B cell (primary cell): ENCODE measurements around the gene SLC24A3. TPM values are rescaled to one million over a fixed set of nuclear protein-coding genes. Genes with fewer than 3 reads are reported as not detected.

Experiments
- ATAC-seq: fragments of 200-7000 bp; cut with Tn5 transposase; one replicate; pipeline ENCODE4 v1.10.0; 2021; ENCODE audit warnings: low read depth, mild to moderate bottlenecking, moderate number of reproducible peaks, moderate library complexity
- CTCF ChIA-PET: fragments of 350-600 bp; sonication (Branson Sonifier 250); formaldehyde crosslinking; loops from one replicate; lab custom pipeline; 2021; ENCODE audit warnings: antibody characterized with exemption, inconsistent platforms; lab: Charles Lee
- POLR2A ChIA-PET: fragments of 350-600 bp; sonication (Branson Sonifier 250); formaldehyde crosslinking; loops from one replicate; lab custom pipeline; 2021; ENCODE audit warnings: antibody characterized with exemption; lab: Charles Lee
- DNase-seq: peaks from one replicate; pipeline ENCODE4 v3.0.0; 2013
- H2AFZ ChIP-seq: 2 replicates; pipeline ENCODE4 v1.6.1; 2012; ENCODE audit warnings: mild to moderate bottlenecking, low read depth, low read length; ENCODE audit not compliant: insufficient read depth, poor library complexity, severe bottlenecking
- H3K27ac ChIP-seq, 2 donors: 1 replicate in 1 of 2; 2 replicates in 1 of 2; pipeline ENCODE4 v1.5.1; 2012 to 2013; ENCODE audit warnings: low read length in 2 of 2, mild to moderate bottlenecking in 2 of 2, moderate library complexity in 1 of 2
- H3K27me3 ChIP-seq, 4 experiments: fragments of 200-600 bp in 1 of 4; sonication (generic) in 1 of 4; replicated peaks in 1 of 4; 1 replicate in 2 of 4; 2 replicates in 2 of 4; pipeline versions ENCODE4 v1.6.1 to v1.7.0; 2013 to 2016; ENCODE audit warnings: low read length in 3 of 4, mild to moderate bottlenecking in 2 of 4, mixed read lengths in 1 of 4, moderate library complexity in 1 of 4; ENCODE audit not compliant: insufficient read depth in 4 of 4, control insufficient read depth in 3 of 4; ENCODE audit errors: control extremely low read depth in 1 of 4
- H3K36me3 ChIP-seq, 2 experiments: replicated peaks in 1 of 2; 1 replicate in 1 of 2; 2 replicates in 1 of 2; pipeline versions ENCODE4 v1.6.1 to v1.7.1; 2013; ENCODE audit warnings: low read length in 1 of 2; ENCODE audit not compliant: insufficient read depth in 2 of 2, control insufficient read depth in 1 of 2; ENCODE audit errors: control extremely low read depth in 1 of 2, extremely low read depth in 1 of 2
- H3K4me1 ChIP-seq, 2 donors: fragments of 200-600 bp in 1 of 2; sonication (generic) in 1 of 2; 1 replicate in 1 of 2; 2 replicates in 1 of 2; pipeline versions ENCODE4 v1.5.1 to v1.6.1; 2013 to 2017; ENCODE audit warnings: low read length in 2 of 2; ENCODE audit not compliant: control insufficient read depth in 2 of 2, insufficient read depth in 2 of 2
- H3K4me2 ChIP-seq: replicated peaks from 2 replicates; pipeline ENCODE3; 2012; ENCODE audit warnings: mild to moderate bottlenecking, low read depth, low read length; ENCODE audit not compliant: poor library complexity, severe bottlenecking
- H3K4me3 ChIP-seq, 5 experiments: fragments of 200-600 bp in 1 of 5; sonication (generic) in 1 of 5; 1 replicate in 3 of 5; 2 replicates in 2 of 5; pipeline versions ENCODE4 v1.5.1 to v1.7.0; 2011 to 2016; ENCODE audit warnings: low read length in 4 of 5, mild to moderate bottlenecking in 4 of 5, low read depth in 2 of 5, control low read depth in 1 of 5, moderate library complexity in 1 of 5; ENCODE audit not compliant: insufficient read depth in 1 of 5; ENCODE audit errors: control extremely low read depth in 1 of 5, extremely low read depth in 1 of 5
- H3K79me2 ChIP-seq: fragments of 200-600 bp; sonication (generic); one replicate; pipeline ENCODE4 v1.6.0; 2016; ENCODE audit warnings: low read length; ENCODE audit not compliant: control insufficient read depth, insufficient read depth
- H3K9ac ChIP-seq: fragments of 200-600 bp; sonication (generic); 2 replicates; pipeline ENCODE4 v1.6.1; 2017; ENCODE audit warnings: mild to moderate bottlenecking, low read length, moderate library complexity
- H3K9me3 ChIP-seq, 3 donors: one replicate each; pipeline versions ENCODE4 v1.6.1 to v1.7.1; 2013; ENCODE audit warnings: low read length in 2 of 3; ENCODE audit not compliant: control insufficient read depth in 2 of 3, insufficient read depth in 1 of 3; ENCODE audit errors: control extremely low read depth in 1 of 3
- H4K20me1 ChIP-seq: 2 replicates; pipeline ENCODE4 v1.6.0; 2012; ENCODE audit warnings: mild to moderate bottlenecking, low read length; ENCODE audit not compliant: insufficient read depth, control insufficient read depth, poor library complexity, severe bottlenecking
- H3K27ac Mint-ChIP-seq: one replicate; pipeline ENCODE4 v1.8.0; 2021; ENCODE audit warnings: mixed read lengths
- H3K27me3 Mint-ChIP-seq: one replicate; pipeline ENCODE4 v1.8.0; 2021; ENCODE audit warnings: mixed read lengths
- H3K4me1 Mint-ChIP-seq: one replicate; pipeline ENCODE4 v1.8.0; 2021; ENCODE audit warnings: mixed read lengths
- H3K4me3 Mint-ChIP-seq: one replicate; pipeline ENCODE4 v1.8.0; 2021; ENCODE audit warnings: mixed read lengths
- H3K9me3 Mint-ChIP-seq: one replicate; pipeline ENCODE4 v1.8.0; 2022; ENCODE audit warnings: mixed read lengths; ENCODE audit not compliant: insufficient read depth
- EZH2 ChIP-seq: IDR thresholded peaks from 2 replicates; pipeline ENCODE4 v1.6.1; 2012; ENCODE audit warnings: borderline replicate concordance, low read depth, mild to moderate bottlenecking, moderate library complexity, low read length; ENCODE audit not compliant: insufficient read depth, poor library complexity, severe bottlenecking
- WGBS: methylation state at CpG from one replicate; pipeline ENCODE4 v1.1.5; 2013; ENCODE audit warnings: missing lambda C conversion rate; ENCODE audit not compliant: insufficient coverage; 5-methylcytosine and 5-hydroxymethylcytosine counted together
- intact Hi-C: fragments of 100-400 bp; cut with micrococcal nuclease; formaldehyde crosslinking; loops from one replicate; pipeline ENCODE4 v1.10.0; 2022
- polyA plus RNA-seq: library from polyadenylated mRNA; depleted of rRNA; stranded (reverse); fragments of >200 nt; gene quantifications from 2 replicates; pipeline ENCODE4 v1.2.3, GENCODE V29; 2012
- total RNA-seq, 2 donors: library from RNA; stranded (reverse); fragments of 120-200 nt in 1 of 2; gene quantifications; 1 replicate in 1 of 2; 2 replicates in 1 of 2; pipeline versions ENCODE4 v1.2.3 to v1.2.4, GENCODE V29; 2013 to 2022
- TF ChIP-seq, protein P1 (sequence below): fragments of 200-600 bp; IDR thresholded peaks from one replicate; pipeline ENCODE4 v1.8.0; 2022; ENCODE audit warnings: antibody characterized with exemption, mild to moderate bottlenecking

SLC24A3 gene
- total and polyA plus RNA-seq, 2 donors (not counting 1 experiment from before 2014, with no cell fraction given), result not detected

DNA sequence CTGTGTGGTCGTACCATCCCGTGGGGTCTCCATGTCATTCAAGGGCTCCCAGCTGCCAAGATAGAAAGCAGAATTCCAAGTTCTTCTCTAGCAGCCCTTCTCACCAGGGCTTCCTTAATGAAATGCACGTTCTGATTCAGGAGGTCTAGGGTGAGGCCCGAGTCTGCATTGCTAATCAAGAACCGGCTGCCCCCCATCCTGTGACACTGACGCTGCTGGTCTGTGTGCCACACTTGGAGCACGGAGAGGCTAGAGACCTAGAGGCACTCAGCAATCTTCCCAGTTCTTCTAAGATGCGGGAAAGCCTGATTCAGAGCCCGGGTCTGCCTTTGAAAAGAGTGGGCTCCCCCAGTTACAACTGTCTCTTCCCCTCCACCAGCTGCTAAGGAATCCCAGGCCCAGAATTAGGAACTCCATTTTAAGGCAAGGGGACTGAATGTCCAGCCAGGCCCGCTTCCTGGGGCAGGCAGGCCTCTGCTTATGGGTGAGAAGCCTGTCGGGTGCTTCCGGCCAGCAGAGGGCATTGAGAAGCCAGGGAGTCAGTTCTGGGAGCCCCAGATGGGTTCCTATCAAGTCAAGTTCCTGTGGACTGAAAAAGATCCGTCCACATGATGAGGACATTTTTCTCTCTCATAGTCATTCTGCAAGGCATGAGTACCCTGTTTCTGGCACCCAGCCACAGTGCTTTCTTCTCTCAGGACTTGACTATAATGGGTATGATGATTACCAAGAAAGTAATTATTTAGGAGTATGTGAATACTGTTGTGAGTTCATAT is 475.8 kb downstream of the SLC24A3 start:
- H3K9me3 ChIP-seq, result peaks cover 0 to 2% (median 0%) of the 10 kb centered on the region in 3 donors
- Mint-ChIP-seq H3K27me3 (peaks cover 15% of the 10 kb centered on the region), H3K4me3 (no peak overlapping the region), H3K4me1 (peaks cover 4% of the 10 kb centered on the region), H3K27ac (no peak overlapping the region), H3K9me3 (peaks cover 3% of the 10 kb centered on the region)
- no peak for TF ChIP-seq EZH2
- TF ChIP-seq, protein P1, sequence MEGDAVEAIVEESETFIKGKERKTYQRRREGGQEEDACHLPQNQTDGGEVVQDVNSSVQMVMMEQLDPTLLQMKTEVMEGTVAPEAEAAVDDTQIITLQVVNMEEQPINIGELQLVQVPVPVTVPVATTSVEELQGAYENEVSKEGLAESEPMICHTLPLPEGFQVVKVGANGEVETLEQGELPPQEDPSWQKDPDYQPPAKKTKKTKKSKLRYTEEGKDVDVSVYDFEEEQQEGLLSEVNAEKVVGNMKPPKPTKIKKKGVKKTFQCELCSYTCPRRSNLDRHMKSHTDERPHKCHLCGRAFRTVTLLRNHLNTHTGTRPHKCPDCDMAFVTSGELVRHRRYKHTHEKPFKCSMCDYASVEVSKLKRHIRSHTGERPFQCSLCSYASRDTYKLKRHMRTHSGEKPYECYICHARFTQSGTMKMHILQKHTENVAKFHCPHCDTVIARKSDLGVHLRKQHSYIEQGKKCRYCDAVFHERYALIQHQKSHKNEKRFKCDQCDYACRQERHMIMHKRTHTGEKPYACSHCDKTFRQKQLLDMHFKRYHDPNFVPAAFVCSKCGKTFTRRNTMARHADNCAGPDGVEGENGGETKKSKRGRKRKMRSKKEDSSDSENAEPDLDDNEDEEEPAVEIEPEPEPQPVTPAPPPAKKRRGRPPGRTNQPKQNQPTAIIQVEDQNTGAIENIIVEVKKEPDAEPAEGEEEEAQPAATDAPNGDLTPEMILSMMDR, result no peak
- H3K27me3 ChIP-seq, result peaks cover 0 to 10% (median 0%) of the 10 kb centered on the region in 4 experiments
- H3K4me3 ChIP-seq, result no peak overlapping the region
- ChIA-PET CTCF (interaction anchor here (1.2 to 1.8 kb wide), 2 partner anchors 112 to 215 kb away, joined by 4 read pairs; no protein-coding TSS in a partner anchor), POLR2A (no interaction called here)
- no peak for DNase-seq
- WGBS, result 77% methylated on average over 10 of the region's 13 CpGs
- no peak for ATAC-seq
- H3K9ac ChIP-seq, result no peak overlapping the region
- no peak overlapping the region for H3K4me2 ChIP-seq
- intact Hi-C loops, result loop anchor here (1.0 kb wide), 1 partner anchor 114 kb away; no protein-coding TSS in a partner anchor
- H2AFZ ChIP-seq, result no peak overlapping the region
- H3K4me1 ChIP-seq, result peaks cover 5 to 6% of the 10 kb centered on the region in 2 donors
- H3K79me2 ChIP-seq, result no peaks in the 10 kb centered on the region
- H3K36me3 ChIP-seq, result no peaks in the 10 kb centered on the region
- no peaks in the 10 kb centered on the region for H4K20me1 ChIP-seq
- no peak overlapping the region for H3K27ac ChIP-seq

DNA sequence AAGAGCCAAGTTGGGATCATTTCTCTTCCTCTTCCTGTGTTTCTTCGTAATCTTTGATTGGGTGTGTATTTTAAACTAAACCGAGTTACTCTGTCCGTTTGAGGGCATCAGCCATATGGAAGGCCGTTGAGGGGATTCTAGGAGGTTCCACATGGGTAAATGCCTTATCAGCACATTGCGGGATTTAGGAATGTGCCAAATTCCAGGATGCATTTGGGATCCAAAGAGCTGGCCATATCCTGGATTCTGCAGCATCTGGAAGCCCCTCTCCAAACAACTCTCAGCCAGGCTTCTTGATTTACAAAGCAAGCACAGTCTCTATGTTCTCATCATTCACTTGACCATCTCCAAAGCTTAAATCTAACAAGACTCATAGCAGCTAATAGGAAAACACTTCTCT is 478.0 kb downstream of the SLC24A3 start:
- H3K4me3 ChIP-seq, result no peak overlapping the region
- DNase-seq, result no peak
- POLR2A ChIA-PET, result no interaction called here
- H3K4me3 Mint-ChIP-seq, result no peak overlapping the region
- H3K27me3 Mint-ChIP-seq, result peaks cover 7% of the 10 kb centered on the region
- no peak overlapping the region for H3K27ac ChIP-seq
- no peak for TF ChIP-seq EZH2
- TF ChIP-seq, protein P1, result no peak
- H3K4me1 ChIP-seq, result peaks cover 5 to 9% of the 10 kb centered on the region in 2 donors
- no peak overlapping the region for H3K27ac Mint-ChIP-seq
- H3K4me2 ChIP-seq, result no peak overlapping the region
- CTCF ChIA-PET, result interaction anchor here (0.7 to 2.2 kb wide), 8 partner anchors 10 to 304 kb away, joined by 3 to 10 read pairs (median 4); no protein-coding TSS in a partner anchor
- H2AFZ ChIP-seq, result no peak overlapping the region
- peaks cover 2% of the 10 kb centered on the region for H3K9me3 Mint-ChIP-seq
- peaks cover 0 to 10% (median 0%) of the 10 kb centered on the region in 4 experiments for H3K27me3 ChIP-seq
- 68% methylated on average over 2 of the region's 5 CpGs for WGBS
- no peak overlapping the region for H3K9ac ChIP-seq
- peaks cover 0 to 2% (median 0%) of the 10 kb centered on the region in 3 donors for H3K9me3 ChIP-seq
- no peak for ATAC-seq
- H3K36me3 ChIP-seq, result no peaks in the 10 kb centered on the region
- intact Hi-C loops, result loop anchor here (5.0 kb wide), 1 partner anchor 47 kb away; no protein-coding TSS in a partner anchor
- no peaks in the 10 kb centered on the region for H4K20me1 ChIP-seq
- H3K4me1 Mint-ChIP-seq, result peaks cover 4% of the 10 kb centered on the region
- no peaks in the 10 kb centered on the region for H3K79me2 ChIP-seq
